CD4-positive, alpha-beta T cell treated with Interleukin-15 for 4 hours (primary cell): Measurements from ENCODE around the gene CAMSAP3.

ENCODE experiments used
- DNase-seq: peaks from one replicate; pipeline ENCODE4 v3.0.0-alpha.2; 2020; ENCODE audit warnings: low spot score

Gene CAMSAP3

DNA sequence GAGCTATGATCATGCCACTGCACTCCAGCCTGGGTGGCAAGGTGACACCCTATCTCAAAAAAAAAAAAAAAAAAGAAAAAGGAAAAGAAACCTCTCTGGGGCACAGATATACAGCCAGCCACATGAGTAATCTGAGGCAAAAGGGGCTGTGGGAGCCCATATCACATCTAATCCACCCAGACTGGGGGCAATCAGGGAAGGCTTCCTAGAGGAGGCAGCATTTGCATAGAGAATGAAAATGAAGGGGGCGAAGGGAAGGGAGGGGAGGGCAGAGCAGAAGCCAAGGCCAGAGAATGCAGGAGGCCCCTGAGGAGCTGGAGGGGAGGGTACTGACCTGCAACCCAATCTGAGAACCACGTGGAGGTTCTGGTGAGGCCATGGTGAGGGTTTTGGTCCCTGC lies 54.5 kb downstream of the CAMSAP3 start:
- no peak for DNase-seq

- DNase-seq: peak; percentile 87
These were observed 56.5 kb downstream of the CAMSAP3 start for GRCh38 chr19:7652061-7652641.

GRCh38 chr19:7654401-7654800 lies 58.7 kb downstream of the CAMSAP3 start:
- DNase-seq: no peak

GRCh38 chr19:7655581-7655980 lies 59.9 kb downstream of the CAMSAP3 start:
- no peak for DNase-seq

GRCh38 chr19:7657131-7657751 lies 61.6 kb downstream of the CAMSAP3 start:
- peak; percentile 17 for DNase-seq

DNA sequence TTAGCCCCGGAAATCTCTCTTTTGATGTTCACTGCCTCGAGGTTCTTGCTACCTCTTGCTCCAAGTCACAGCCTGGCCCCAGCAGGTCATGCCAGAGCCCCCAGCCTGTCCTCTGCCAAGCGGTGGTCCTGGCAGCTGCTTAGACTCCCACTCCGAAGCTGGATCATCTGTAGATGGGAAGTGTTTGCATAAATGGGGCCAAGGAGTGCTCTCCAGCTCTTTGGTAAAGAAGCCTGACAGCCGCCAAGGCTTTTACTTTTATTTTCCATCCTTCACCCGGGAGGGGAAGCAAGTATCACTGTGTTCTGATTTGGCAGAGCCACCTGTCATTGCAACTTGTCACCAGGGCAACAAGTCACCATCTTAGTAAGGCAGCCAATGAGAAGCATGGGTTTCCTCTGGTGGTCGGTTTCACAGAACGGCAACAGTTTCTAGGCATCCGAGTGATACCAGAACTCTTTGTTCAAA lies 62.6 kb downstream of the CAMSAP3 start:
- DNase-seq: peak; percentile 54

GRCh38 chr19:7661744-7662538 lies 66.3 kb downstream of the CAMSAP3 start:
- DNase-seq: no peak

- DNase-seq: no peak
These were observed 67.0 kb downstream of the CAMSAP3 start for GRCh38 chr19:7662657-7663056.

DNA sequence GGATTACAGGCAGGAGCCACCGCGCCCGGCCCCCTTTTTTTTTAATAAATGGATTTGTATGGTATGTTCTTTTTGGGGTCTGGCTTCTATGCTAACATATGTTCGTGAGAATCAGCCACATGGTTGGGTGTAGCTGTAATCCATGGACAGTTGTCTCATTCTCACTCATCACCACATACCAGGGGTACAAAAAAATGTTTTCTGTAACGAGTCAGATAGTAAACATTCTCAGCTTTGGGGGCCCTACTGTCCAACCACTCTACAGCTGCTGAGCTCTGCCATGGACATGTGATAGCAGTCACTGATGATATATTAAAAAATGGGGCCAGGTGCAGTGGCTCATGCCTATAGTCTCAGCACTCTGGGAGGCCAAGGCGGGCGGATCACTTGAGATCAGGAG lies 68.0 kb downstream of the CAMSAP3 start:
- DNase-seq: no peak

GRCh38 chr19:7665076-7665475 lies 69.4 kb downstream of the CAMSAP3 start:
- DNase-seq: no peak
